Smooth muscle cell (in vitro differentiated cells): ENCODE results near the gene EEF1AKMT3. TPM values are rescaled to one million over a fixed set of nuclear protein-coding genes. Genes with fewer than 3 reads are reported as not detected.

Source experiments
- DNase-seq: peaks from one replicate; lab custom pipeline; 2025; ENCODE audit not compliant: unreplicated experiment; lab: John Stamatoyannopoulos, UW
- H2AFZ ChIP-seq: fragments of 200-600 bp; sonication (generic); 2 replicates; pipeline ENCODE4 v1.6.0; 2016; ENCODE audit warnings: antibody characterized with exemption, low read depth, mild to moderate bottlenecking
- H3F3A ChIP-seq: fragments of 200-600 bp; sonication (generic); 2 replicates; pipeline ENCODE4 v1.6.0; 2017; ENCODE audit warnings: antibody characterized with exemption, low read depth
- H3K27ac ChIP-seq: fragments of 200-600 bp; sonication (generic); 2 replicates; pipeline ENCODE4 v1.5.1; 2016; ENCODE audit warnings: low read depth, mild to moderate bottlenecking
- H3K27me3 ChIP-seq: fragments of 200-600 bp; sonication (generic); 2 replicates; pipeline ENCODE4 v1.6.1; 2016; ENCODE audit warnings: low read depth, mild to moderate bottlenecking
- H3K36me3 ChIP-seq: fragments of 200-600 bp; sonication (generic); 2 replicates; pipeline ENCODE4 v1.5.1; 2016; ENCODE audit warnings: low read depth
- H3K4me1 ChIP-seq: fragments of 200-600 bp; sonication (generic); 2 replicates; pipeline ENCODE4 v1.5.1; 2016; ENCODE audit warnings: low read depth
- H3K4me2 ChIP-seq: fragments of 200-600 bp; sonication (generic); 2 replicates; pipeline ENCODE4 v1.6.0; 2016; ENCODE audit warnings: mild to moderate bottlenecking
- H3K4me3 ChIP-seq: fragments of 200-600 bp; sonication (generic); 2 replicates; pipeline ENCODE4 v1.5.1; 2016; ENCODE audit warnings: mild to moderate bottlenecking
- H3K79me2 ChIP-seq: fragments of 200-600 bp; sonication (generic); 2 replicates; pipeline ENCODE4 v1.6.0; 2016; ENCODE audit warnings: low read depth, mild to moderate bottlenecking
- H3K9ac ChIP-seq: fragments of 200-600 bp; sonication (generic); 2 replicates; pipeline ENCODE4 v1.6.0; 2016; ENCODE audit warnings: low read depth
- H3K9me3 ChIP-seq: fragments of 200-600 bp; sonication (generic); replicated peaks from 2 replicates; pipeline ENCODE4 v1.5.1; 2016; ENCODE audit warnings: low read depth
- H4K20me1 ChIP-seq: fragments of 200-600 bp; sonication (generic); 2 replicates; pipeline ENCODE4 v1.6.0; 2016; ENCODE audit warnings: low read depth
- CTCF ChIP-seq: fragments of 200-600 bp; sonication (generic); IDR thresholded peaks from 2 replicates; pipeline ENCODE4 v1.5.1; 2017; ENCODE audit warnings: borderline replicate concordance, mild to moderate bottlenecking, antibody characterized with exemption; ENCODE audit not compliant: insufficient read depth, poor library complexity, severe bottlenecking
- WGBS: methylation state at CpG from one replicate; pipeline ENCODE4 v1.1.7; 2016; ENCODE audit warnings: low lambda C conversion rate; 5-methylcytosine and 5-hydroxymethylcytosine counted together
- polyA plus RNA-seq: library from polyadenylated mRNA; unstranded; fragments of >200 nt; fragmentation: Nextera tagmentation; extraction: Ambion mirVana; gene quantifications from 2 replicates; pipeline ENCODE4 v1.2.1, GENCODE V29; 2016
- total RNA-seq: library from RNA; depleted of rRNA; stranded (reverse); fragments of >200 nt; gene quantifications from 2 replicates; pipeline ENCODE4 v1.2.3, GENCODE V29; 2014

The EEF1AKMT3 gene
- total and polyA plus RNA-seq, 2 experiments from 2014 or later = 8.0 to 9.0 TPM

- Histone ChIP-seq H3K79me2 (no peaks in the 10 kb centered on the region), H3K4me1 (peaks cover 3% of the 10 kb centered on the region), H2AFZ (peak overlapping the region; percentile 70), H3K27ac (no peak overlapping the region), H4K20me1 (no peaks in the 10 kb centered on the region), H3K9me3 (no peaks in the 10 kb centered on the region), H3K36me3 (no peaks in the 10 kb centered on the region), H3K27me3 (peaks cover 67% of the 10 kb centered on the region), H3K9ac (no peak overlapping the region), H3F3A (no peaks in the 10 kb centered on the region), H3K4me2 (peak overlapping the region; percentile 93), H3K4me3 (peak overlapping the region; percentile 56)
- WGBS = 2% methylated on average over 75 of the region's 79 CpGs
- DNase-seq = peak; percentile 30
- TF ChIP-seq CTCF = peak; percentile 65
These were observed 46.1 kb upstream of the EEF1AKMT3 start for GRCh38 chr12:57726151-57726883.

GRCh38 chr12:57726884-57727757 lies 45.3 kb upstream of the EEF1AKMT3 start:
- DNase-seq = peak; percentile 15
- Histone ChIP-seq H3K36me3 (no peaks in the 10 kb centered on the region), H3K27ac (no peak overlapping the region), H3K4me1 (peaks cover 3% of the 10 kb centered on the region), H3K79me2 (no peaks in the 10 kb centered on the region), H3K9me3 (no peaks in the 10 kb centered on the region), H2AFZ (no peak overlapping the region), H3F3A (no peaks in the 10 kb centered on the region), H3K4me2 (peak overlapping the region; percentile 93), H4K20me1 (no peaks in the 10 kb centered on the region), H3K4me3 (peak overlapping the region; percentile 56), H3K27me3 (peaks cover 75% of the 10 kb centered on the region), H3K9ac (no peak overlapping the region)
- TF ChIP-seq CTCF = peak; percentile 17
- 17% methylated on average over 75 of the region's 76 CpGs for WGBS

GRCh38 chr12:57727758-57728395 lies 44.5 kb upstream of the EEF1AKMT3 start:
- Histone ChIP-seq H3F3A (no peaks in the 10 kb centered on the region), H3K27me3 (peaks cover 83% of the 10 kb centered on the region), H3K36me3 (no peaks in the 10 kb centered on the region), H4K20me1 (no peaks in the 10 kb centered on the region), H3K27ac (no peak overlapping the region), H3K4me3 (no peak overlapping the region), H3K9ac (no peak overlapping the region), H3K79me2 (no peaks in the 10 kb centered on the region), H3K4me1 (peaks cover 3% of the 10 kb centered on the region), H3K9me3 (no peaks in the 10 kb centered on the region), H2AFZ (no peak overlapping the region), H3K4me2 (no peak overlapping the region)
- WGBS = 47% methylated on average over 21 of the region's 21 CpGs
- TF ChIP-seq CTCF = no peak
- DNase-seq = no peak
